MM.1S (cell line): ENCODE results near the gene EGR2.

ENCODE experiments used
- CTCF ChIP-seq: fragments of 300-600 bp; sonication (generic); IDR thresholded peaks from 2 replicates; pipeline ENCODE4 v1.5.1; 2016; ENCODE audit warnings: antibody characterized with exemption, low read length, mixed read lengths
- EZH2 ChIP-seq: fragments of 300-600 bp; sonication (generic); optimal IDR thresholded peaks from 2 replicates; pipeline ENCODE3; 2017; ENCODE audit warnings: low read depth, mild to moderate bottlenecking, antibody characterized with exemption, low read length, mixed read lengths

GRCh38 chr10:62816331-62817120 is at the start of gene EGR2:
- no peak for TF ChIP-seq CTCF
- TF ChIP-seq EZH2 = no peak
